ENCODE results near the gene CCDC91. TPM values are rescaled to one million over a fixed set of nuclear protein-coding genes. Genes with fewer than 3 reads are reported as not detected.
A peak's percentile ranks its signal among the peaks of the same experiment; 100 is the strongest.

The CCDC91 gene
- total RNA-seq, 1 experiment from 2014 or later = 15.7 TPM

- 0 out of 2 replicates have a peak, but pooled peaks have one; percentile 26 for TF ChIP-seq TEAD4 (CRISPR knock-in tag; IDR thresholded peaks at IDR 0.05)
- no peak for TF ChIP-seq IRF2 (CRISPR knock-in tag; IDR thresholded peaks at IDR 0.05; ENCODE audit: borderline replicate concordance, low read depth)
- TF ChIP-seq ESRRA (CRISPR knock-in tag; IDR thresholded peaks at IDR 0.05; ENCODE audit: borderline replicate concordance) = 0 out of 2 replicates have a peak, but pooled peaks have one; percentile 38
- TF ChIP-seq, protein P1, sequence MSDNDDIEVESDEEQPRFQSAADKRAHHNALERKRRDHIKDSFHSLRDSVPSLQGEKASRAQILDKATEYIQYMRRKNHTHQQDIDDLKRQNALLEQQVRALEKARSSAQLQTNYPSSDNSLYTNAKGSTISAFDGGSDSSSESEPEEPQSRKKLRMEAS (CRISPR knock-in tag; IDR thresholded peaks at IDR 0.05) = peak; percentile 95
- peak; percentile 71; the same call in 1 of the 2 replicates for TF ChIP-seq ARID4B (CRISPR knock-in tag; IDR thresholded peaks at IDR 0.05; ENCODE audit: borderline replicate concordance)
- no peak for TF ChIP-seq OVOL2 (CRISPR knock-in tag; IDR thresholded peaks at IDR 0.05; ENCODE audit: borderline replicate concordance)
- peak; percentile 65; the same call in 1 of the 2 replicates for TF ChIP-seq GABPB1 (CRISPR knock-in tag; IDR thresholded peaks at IDR 0.05)
- no peak for TF ChIP-seq ATF1 (CRISPR knock-in tag; IDR thresholded peaks at IDR 0.05)
- no peak for TF ChIP-seq ATF3 (CRISPR knock-in tag; conservative IDR thresholded peaks at IDR 0.05)
- no peak for TF ChIP-seq ZNF263 (CRISPR knock-in tag; IDR thresholded peaks at IDR 0.05; ENCODE audit: low read depth)
- no peak for TF ChIP-seq SMAD4 (CRISPR knock-in tag; IDR thresholded peaks at IDR 0.05)
- no peak for TF ChIP-seq ZNF138 (CRISPR knock-in tag; conservative IDR thresholded peaks at IDR 0.05)
- no peak for TF ChIP-seq ZNF396 (CRISPR knock-in tag; IDR thresholded peaks at IDR 0.05; ENCODE audit: borderline replicate concordance)
- no peak for TF ChIP-seq TP53 (CRISPR knock-in tag; IDR thresholded peaks at IDR 0.05)
- TF ChIP-seq FOXK1 (CRISPR knock-in tag; IDR thresholded peaks at IDR 0.05) = peak; percentile 100
- TF ChIP-seq ZNF512 (CRISPR knock-in tag; IDR thresholded peaks at IDR 0.05; ENCODE audit: borderline replicate concordance) = no peak
Observed at GRCh38 chr12:28190321-28191050, at the start of gene CCDC91 (continued).

GRCh38 chr12:28144059-28144458 is 46.2 kb upstream of the CCDC91 start:
- Mint-ChIP-seq H3K4me3 (no peak overlapping the region), H3K27ac (no peak overlapping the region), H3K4me1 (no peaks in the 10 kb centered on the region), H3K9me3 (no peaks in the 10 kb centered on the region), H3K36me3 (no peaks in the 10 kb centered on the region), H3K27me3 (ENCODE audit: low read depth) (no peaks in the 10 kb centered on the region)
- no peak for ATAC-seq
- POLR2A ChIA-PET = no interaction called here
- DNase-seq (ENCODE audit: low spot score) = no peak
- CTCF ChIA-PET = interaction anchor here (0.6 kb wide), 1 partner anchor 739 kb away, joined by 5 read pairs; no protein-coding TSS in a partner anchor
- no peak for TF ChIP-seq NFATC4 (CRISPR knock-in tag; IDR thresholded peaks at IDR 0.05)
- no peak for TF ChIP-seq ZBTB21 (CRISPR knock-in tag; IDR thresholded peaks at IDR 0.05; ENCODE audit: borderline replicate concordance)
- no peak for TF ChIP-seq HMGA2 (CRISPR knock-in tag; IDR thresholded peaks at IDR 0.05)
- TF ChIP-seq, protein P2, sequence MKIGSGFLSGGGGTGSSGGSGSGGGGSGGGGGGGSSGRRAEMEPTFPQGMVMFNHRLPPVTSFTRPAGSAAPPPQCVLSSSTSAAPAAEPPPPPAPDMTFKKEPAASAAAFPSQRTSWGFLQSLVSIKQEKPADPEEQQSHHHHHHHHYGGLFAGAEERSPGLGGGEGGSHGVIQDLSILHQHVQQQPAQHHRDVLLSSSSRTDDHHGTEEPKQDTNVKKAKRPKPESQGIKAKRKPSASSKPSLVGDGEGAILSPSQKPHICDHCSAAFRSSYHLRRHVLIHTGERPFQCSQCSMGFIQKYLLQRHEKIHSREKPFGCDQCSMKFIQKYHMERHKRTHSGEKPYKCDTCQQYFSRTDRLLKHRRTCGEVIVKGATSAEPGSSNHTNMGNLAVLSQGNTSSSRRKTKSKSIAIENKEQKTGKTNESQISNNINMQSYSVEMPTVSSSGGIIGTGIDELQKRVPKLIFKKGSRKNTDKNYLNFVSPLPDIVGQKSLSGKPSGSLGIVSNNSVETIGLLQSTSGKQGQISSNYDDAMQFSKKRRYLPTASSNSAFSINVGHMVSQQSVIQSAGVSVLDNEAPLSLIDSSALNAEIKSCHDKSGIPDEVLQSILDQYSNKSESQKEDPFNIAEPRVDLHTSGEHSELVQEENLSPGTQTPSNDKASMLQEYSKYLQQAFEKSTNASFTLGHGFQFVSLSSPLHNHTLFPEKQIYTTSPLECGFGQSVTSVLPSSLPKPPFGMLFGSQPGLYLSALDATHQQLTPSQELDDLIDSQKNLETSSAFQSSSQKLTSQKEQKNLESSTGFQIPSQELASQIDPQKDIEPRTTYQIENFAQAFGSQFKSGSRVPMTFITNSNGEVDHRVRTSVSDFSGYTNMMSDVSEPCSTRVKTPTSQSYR (CRISPR knock-in tag; IDR thresholded peaks at IDR 0.05) = no peak
- TF ChIP-seq, protein P3, sequence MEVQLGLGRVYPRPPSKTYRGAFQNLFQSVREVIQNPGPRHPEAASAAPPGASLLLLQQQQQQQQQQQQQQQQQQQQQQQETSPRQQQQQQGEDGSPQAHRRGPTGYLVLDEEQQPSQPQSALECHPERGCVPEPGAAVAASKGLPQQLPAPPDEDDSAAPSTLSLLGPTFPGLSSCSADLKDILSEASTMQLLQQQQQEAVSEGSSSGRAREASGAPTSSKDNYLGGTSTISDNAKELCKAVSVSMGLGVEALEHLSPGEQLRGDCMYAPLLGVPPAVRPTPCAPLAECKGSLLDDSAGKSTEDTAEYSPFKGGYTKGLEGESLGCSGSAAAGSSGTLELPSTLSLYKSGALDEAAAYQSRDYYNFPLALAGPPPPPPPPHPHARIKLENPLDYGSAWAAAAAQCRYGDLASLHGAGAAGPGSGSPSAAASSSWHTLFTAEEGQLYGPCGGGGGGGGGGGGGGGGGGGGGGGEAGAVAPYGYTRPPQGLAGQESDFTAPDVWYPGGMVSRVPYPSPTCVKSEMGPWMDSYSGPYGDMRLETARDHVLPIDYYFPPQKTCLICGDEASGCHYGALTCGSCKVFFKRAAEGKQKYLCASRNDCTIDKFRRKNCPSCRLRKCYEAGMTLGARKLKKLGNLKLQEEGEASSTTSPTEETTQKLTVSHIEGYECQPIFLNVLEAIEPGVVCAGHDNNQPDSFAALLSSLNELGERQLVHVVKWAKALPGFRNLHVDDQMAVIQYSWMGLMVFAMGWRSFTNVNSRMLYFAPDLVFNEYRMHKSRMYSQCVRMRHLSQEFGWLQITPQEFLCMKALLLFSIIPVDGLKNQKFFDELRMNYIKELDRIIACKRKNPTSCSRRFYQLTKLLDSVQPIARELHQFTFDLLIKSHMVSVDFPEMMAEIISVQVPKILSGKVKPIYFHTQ (CRISPR knock-in tag; IDR thresholded peaks at IDR 0.05) = no peak
- no peak for TF ChIP-seq ZNF232 (CRISPR knock-in tag; IDR thresholded peaks at IDR 0.05)
- TF ChIP-seq ZNF423 (CRISPR knock-in tag; IDR thresholded peaks at IDR 0.05) = no peak
- TF ChIP-seq ATF1 (CRISPR knock-in tag; IDR thresholded peaks at IDR 0.05) = no peak
- no peak for TF ChIP-seq NFYB (CRISPR knock-in tag; conservative IDR thresholded peaks at IDR 0.05; ENCODE audit: low read depth)
